ENCODE measurements around the gene SHKBP1. TPM values are rescaled to one million over a fixed set of nuclear protein-coding genes. Genes with fewer than 3 reads are reported as not detected.

SHKBP1 gene
- total and polyA plus RNA-seq, 10 of the 15 experiments (the other 5 are each of a cell fraction or from before 2014, with no cell fraction given), result 2.3 to 123 (median 67.0) TPM

DNA sequence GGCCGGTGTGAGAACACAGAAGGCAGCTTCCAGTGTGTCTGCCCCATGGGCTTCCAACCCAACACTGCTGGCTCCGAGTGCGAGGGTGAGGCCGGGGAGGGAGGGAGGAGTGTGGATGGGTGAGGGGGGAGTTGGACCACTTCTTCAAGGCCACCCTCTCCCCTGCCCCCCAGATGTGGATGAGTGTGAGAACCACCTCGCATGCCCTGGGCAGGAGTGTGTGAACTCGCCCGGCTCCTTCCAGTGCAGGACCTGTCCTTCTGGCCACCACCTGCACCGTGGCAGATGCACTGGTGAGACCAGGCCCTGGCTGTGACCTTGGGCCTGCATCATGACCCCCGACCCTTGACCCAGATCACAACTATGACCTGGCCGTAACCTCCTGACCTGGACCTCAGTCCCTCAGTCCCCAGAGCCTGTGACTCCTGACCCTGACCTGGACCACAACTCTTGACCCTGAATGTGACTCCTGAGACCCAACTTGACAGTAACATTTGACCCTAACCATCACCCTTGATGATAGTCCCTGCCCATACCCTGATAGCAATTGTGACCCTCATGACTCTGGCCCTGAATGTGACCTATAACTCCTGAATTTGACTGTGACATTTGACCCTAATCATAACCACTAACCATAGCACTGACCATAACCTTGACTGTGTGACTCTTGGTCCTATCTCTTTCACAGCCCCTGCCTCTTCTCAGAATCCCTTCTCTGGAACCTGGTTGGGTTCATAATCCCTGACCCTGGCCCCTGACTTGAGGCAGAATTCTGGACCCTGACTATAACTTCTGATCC lies 35.4 kb downstream of the SHKBP1 start:
- 71% methylated on average over 10 of the region's 10 CpGs for WGBS (ENCODE audit: insufficient coverage, insufficient replicate concordance, low lambda C conversion rate, missing lambda C conversion rate)
- no peak overlapping the region for H2AFZ ChIP-seq (ENCODE audit: control insufficient read depth, low read depth, low read length)
- no peaks in the 10 kb centered on the region for H4K20me1 ChIP-seq (ENCODE audit: control insufficient read depth, insufficient read depth)
- DNase-seq (ENCODE audit: low read depth, low spot score) (no peak), ATAC-seq (no peak), FAIRE-seq (no peak)
- H3K4me2 ChIP-seq (ENCODE audit: control insufficient read depth, insufficient read depth), result no peak overlapping the region
- TF ChIP-seq NR2F1 (conservative IDR thresholded peaks at IDR 0.05) (peak; percentile 69), EP300 (IDR thresholded peaks at IDR 0.05; ENCODE audit: borderline replicate concordance in 1 of 2, control insufficient read depth in 1 of 2, low read depth in 2 of 2, low read length in 2 of 2) (no peak)
- in situ Hi-C loops (cut with MboI), result no loop called here
- no peaks in the 10 kb centered on the region; a peak in 1 of 4 replicates for H3K27me3 ChIP-seq (replicated peaks in 1 of 2; ENCODE audit: control insufficient read depth in 2 of 2, insufficient read depth in 2 of 2, low read length in 1 of 2)
- H3K4me3 ChIP-seq, result no peak overlapping the region
- H3K36me3 ChIP-seq (ENCODE audit: control insufficient read depth in 2 of 2, insufficient read depth in 2 of 2, low read length in 1 of 2), result no peaks in the 10 kb centered on the region
- RAD21 ChIA-PET (ENCODE audit: unreplicated experiment), result no interaction called here
- POLR2A ChIA-PET, result no interaction called here
- CTCF ChIA-PET, result interaction anchor here (0.6 kb wide), 1 partner anchor 135 kb away, joined by 3 read pairs; no protein-coding TSS in a partner anchor
- SMC1A ChIA-PET (ENCODE audit: uncharacterized antibody, unreplicated experiment), result no interaction called here
- H3K4me1 ChIP-seq (ENCODE audit: control insufficient read depth, insufficient read depth, low read length), result peaks cover 12% of the 10 kb centered on the region
- intact Hi-C loops (cut with micrococcal nuclease; ENCODE audit: unreplicated experiment), result no loop called here
- no peaks in the 10 kb centered on the region for H3K79me2 ChIP-seq (ENCODE audit: control insufficient read depth, insufficient read depth, low read length)
- H3K9me3 ChIP-seq (replicated peaks; ENCODE audit: control insufficient read depth, insufficient read depth, low read length), result no peaks in the 10 kb centered on the region
- H3K9ac ChIP-seq (ENCODE audit: control insufficient read depth, insufficient read depth, low read length), result no peak overlapping the region
- H3K27ac ChIP-seq (ENCODE audit: control insufficient read depth, insufficient read depth), result no peak overlapping the region
- BruUV-seq (replicated peaks), result no TSS peak

DNA sequence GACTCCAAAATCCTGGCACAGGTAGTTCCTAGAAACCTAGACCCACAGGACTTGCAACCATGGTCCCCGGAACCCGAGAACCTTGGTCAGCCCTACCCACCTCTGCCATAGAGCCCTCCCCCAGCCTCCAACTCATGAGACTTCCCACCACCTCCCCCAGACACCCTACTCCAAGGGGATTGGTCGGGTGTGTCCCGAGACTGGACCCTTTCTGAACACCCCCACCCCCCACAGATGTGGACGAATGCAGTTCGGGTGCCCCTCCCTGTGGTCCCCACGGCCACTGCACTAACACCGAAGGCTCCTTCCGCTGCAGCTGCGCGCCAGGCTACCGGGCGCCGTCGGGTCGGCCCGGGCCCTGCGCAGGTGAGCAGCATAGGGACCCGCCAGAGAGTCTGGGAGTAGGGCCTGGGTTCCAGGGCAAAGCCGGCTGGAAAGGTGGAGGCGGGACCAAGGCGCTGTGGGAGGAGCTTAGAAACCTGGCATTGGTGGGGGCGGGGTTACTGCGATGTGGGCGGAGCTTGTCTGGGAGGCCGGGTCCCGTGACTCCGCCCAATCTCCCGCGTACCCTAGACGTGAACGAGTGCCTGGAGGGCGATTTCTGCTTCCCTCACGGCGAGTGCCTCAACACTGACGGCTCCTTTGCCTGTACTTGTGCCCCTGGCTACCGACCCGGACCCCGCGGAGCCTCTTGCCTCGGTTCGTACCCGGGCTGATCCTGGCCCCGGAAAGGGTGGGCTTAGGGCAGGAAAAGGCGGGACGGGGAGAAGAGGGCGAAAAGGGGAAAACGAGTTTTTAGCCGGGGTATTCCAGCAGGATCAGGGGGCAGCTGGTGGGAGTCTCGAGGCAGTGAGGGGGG lies 36.4 kb downstream of the SHKBP1 start:
- Histone ChIP-seq H3K36me3 (ENCODE audit: control insufficient read depth in 2 of 2, insufficient read depth in 2 of 2, low read length in 1 of 2) (no peaks in the 10 kb centered on the region), H3K79me2 (ENCODE audit: control insufficient read depth, insufficient read depth, low read length) (no peaks in the 10 kb centered on the region), H3K4me3 (peak overlapping the region; percentile 98), H2AFZ (ENCODE audit: control insufficient read depth, low read depth, low read length) (peak overlapping the region; percentile 65), H3K27me3 (replicated peaks in 1 of 2; ENCODE audit: control insufficient read depth in 2 of 2, insufficient read depth in 2 of 2, low read length in 1 of 2) (no peaks in the 10 kb centered on the region; a peak in 1 of 4 replicates), H3K9me3 (replicated peaks; ENCODE audit: control insufficient read depth, insufficient read depth, low read length) (no peaks in the 10 kb centered on the region), H3K4me1 (ENCODE audit: control insufficient read depth, insufficient read depth, low read length) (peaks cover 12% of the 10 kb centered on the region), H3K27ac (ENCODE audit: control insufficient read depth, insufficient read depth) (peak overlapping the region; percentile 28; the same call in 1 of the 2 replicates), H4K20me1 (ENCODE audit: control insufficient read depth, insufficient read depth) (no peaks in the 10 kb centered on the region), H3K4me2 (ENCODE audit: control insufficient read depth, insufficient read depth) (peak overlapping the region; percentile 95), H3K9ac (ENCODE audit: control insufficient read depth, insufficient read depth, low read length) (peak overlapping the region; percentile 53; the same call in 1 of the 2 replicates)
- peak; percentile 18 for ATAC-seq
- no TSS peak for BruUV-seq (replicated peaks)
- POLR2A ChIA-PET, result interaction anchor here (0.6 to 3.9 kb wide), 5 partner anchors 8 to 187 kb away, joined by 3 to 24 read pairs (median 3); partner anchors contain the start of genes RAB4B and SERTAD1
- peak; percentile 49 for FAIRE-seq
- CTCF ChIA-PET, result interaction anchor here (0.6 to 1.4 kb wide), 5 partner anchors 10 to 136 kb away, joined by 3 to 13 read pairs (median 3); no protein-coding TSS in a partner anchor
- 35% methylated on average over 45 of the region's 50 CpGs for WGBS (ENCODE audit: insufficient coverage, insufficient replicate concordance, low lambda C conversion rate, missing lambda C conversion rate)
- in situ Hi-C loops (cut with MboI) (no loop called here), intact Hi-C loops (cut with micrococcal nuclease; ENCODE audit: unreplicated experiment) (no loop called here)
- RAD21 ChIA-PET (ENCODE audit: unreplicated experiment), result interaction anchor here (0.7 to 1.0 kb wide), 4 partner anchors 9 to 642 kb away, joined by 3 to 4 read pairs (median 4); partner anchors contain the start of gene PSMC4
- SMC1A ChIA-PET (ENCODE audit: uncharacterized antibody, unreplicated experiment), result interaction anchor here (1.3 to 1.4 kb wide), 2 partner anchors 22 to 170 kb away, joined by 3 to 5 read pairs; no protein-coding TSS in a partner anchor
- no peak for DNase-seq (ENCODE audit: low read depth, low spot score)
- TF ChIP-seq ZNF24 (IDR thresholded peaks at IDR 0.05) (no peak), SREBF2 (IDR thresholded peaks at IDR 0.05; ENCODE audit: low read length) (no peak), POU2F2 (IDR thresholded peaks at IDR 0.05; ENCODE audit: borderline replicate concordance, low read depth, low read length) (no peak), CREM (IDR thresholded peaks at IDR 0.05; ENCODE audit: low read depth) (no peak), RUNX3 (IDR thresholded peaks at IDR 0.05; ENCODE audit: low read length) (no peak), POLR2AphosphoS2 (IDR thresholded peaks at IDR 0.05; ENCODE audit: low read depth, low read length) (no peak), CHD4 (IDR thresholded peaks at IDR 0.05) (no peak)
- TF ChIP-seq, protein P1, sequence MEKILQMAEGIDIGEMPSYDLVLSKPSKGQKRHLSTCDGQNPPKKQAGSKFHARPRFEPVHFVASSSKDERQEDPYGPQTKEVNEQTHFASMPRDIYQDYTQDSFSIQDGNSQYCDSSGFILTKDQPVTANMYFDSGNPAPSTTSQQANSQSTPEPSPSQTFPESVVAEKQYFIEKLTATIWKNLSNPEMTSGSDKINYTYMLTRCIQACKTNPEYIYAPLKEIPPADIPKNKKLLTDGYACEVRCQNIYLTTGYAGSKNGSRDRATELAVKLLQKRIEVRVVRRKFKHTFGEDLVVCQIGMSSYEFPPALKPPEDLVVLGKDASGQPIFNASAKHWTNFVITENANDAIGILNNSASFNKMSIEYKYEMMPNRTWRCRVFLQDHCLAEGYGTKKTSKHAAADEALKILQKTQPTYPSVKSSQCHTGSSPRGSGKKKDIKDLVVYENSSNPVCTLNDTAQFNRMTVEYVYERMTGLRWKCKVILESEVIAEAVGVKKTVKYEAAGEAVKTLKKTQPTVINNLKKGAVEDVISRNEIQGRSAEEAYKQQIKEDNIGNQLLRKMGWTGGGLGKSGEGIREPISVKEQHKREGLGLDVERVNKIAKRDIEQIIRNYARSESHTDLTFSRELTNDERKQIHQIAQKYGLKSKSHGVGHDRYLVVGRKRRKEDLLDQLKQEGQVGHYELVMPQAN (conservative IDR thresholded peaks at IDR 0.05), result 0 out of 2 replicates have a peak, but pooled peaks have one; percentile 42
- TF ChIP-seq, protein P2, sequence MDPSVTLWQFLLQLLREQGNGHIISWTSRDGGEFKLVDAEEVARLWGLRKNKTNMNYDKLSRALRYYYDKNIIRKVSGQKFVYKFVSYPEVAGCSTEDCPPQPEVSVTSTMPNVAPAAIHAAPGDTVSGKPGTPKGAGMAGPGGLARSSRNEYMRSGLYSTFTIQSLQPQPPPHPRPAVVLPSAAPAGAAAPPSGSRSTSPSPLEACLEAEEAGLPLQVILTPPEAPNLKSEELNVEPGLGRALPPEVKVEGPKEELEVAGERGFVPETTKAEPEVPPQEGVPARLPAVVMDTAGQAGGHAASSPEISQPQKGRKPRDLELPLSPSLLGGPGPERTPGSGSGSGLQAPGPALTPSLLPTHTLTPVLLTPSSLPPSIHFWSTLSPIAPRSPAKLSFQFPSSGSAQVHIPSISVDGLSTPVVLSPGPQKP (IDR thresholded peaks at IDR 0.05; ENCODE audit: low read depth, low read length), result no peak
